HEK293 (cell line): Measurements from ENCODE around the gene PARP11.

Experiments
- CTCF ChIA-PET: fragments of 350-600 bp; formaldehyde crosslinking; extraction: SDS; loops from one replicate; lab custom pipeline; 2021; ENCODE audit warnings: antibody characterized with exemption; lab: Yijun Ruan, JAX
- POLR2A ChIA-PET: fragments of 300-600 bp; formaldehyde crosslinking; extraction: SDS; loops from one replicate; lab custom pipeline; 2020; ENCODE audit warnings: antibody characterized with exemption, inconsistent platforms; lab: Yijun Ruan, JAX
- H3K27ac ChIP-seq: fragments of 200-500 bp; sonication (Bioruptor generic); 2 replicates; pipeline ENCODE4 v1.5.1; 2014; ENCODE audit warnings: low read depth, low read length, control low read depth, inconsistent platforms; ENCODE audit errors: extremely low read depth
- H3K36me3 ChIP-seq, 2 experiments: fragments of 200-500 bp in 1 of 2; sonication (Bioruptor generic) in 1 of 2; 1 replicate in 1 of 2; 2 replicates in 1 of 2; pipeline ENCODE4 v1.5.1; 2014 to 2017; ENCODE audit warnings: inconsistent platforms in 2 of 2, low read length in 2 of 2; ENCODE audit not compliant: control insufficient read depth in 2 of 2, insufficient read depth in 1 of 2
- H3K4me1 ChIP-seq: fragments of 200-500 bp; sonication (Bioruptor generic); 2 replicates; pipeline ENCODE4 v1.5.1; 2014; ENCODE audit warnings: mild to moderate bottlenecking, low read length, inconsistent platforms; ENCODE audit not compliant: control insufficient read depth, insufficient read depth
- H3K4me3 ChIP-seq: 2 replicates; pipeline ENCODE4 v1.5.1; 2011; ENCODE audit warnings: low read depth, mild to moderate bottlenecking, control low read depth, low read length, moderate library complexity
- H3K9me3 ChIP-seq: fragments of 200-500 bp; sonication (Bioruptor generic); 2 replicates; pipeline ENCODE4 v1.5.1; 2014; ENCODE audit warnings: low read depth, low read length, inconsistent platforms; ENCODE audit not compliant: control insufficient read depth, insufficient read depth
- ATF2 ChIP-seq: fragments of 450-650 bp; formaldehyde crosslinking; IDR thresholded peaks from 2 replicates; pipeline ENCODE4 v1.5.1; 2016; ENCODE audit warnings: missing biosample characterization, missing genetic modification characterization, low read depth
- EGR2 ChIP-seq: fragments of 450-650 bp; formaldehyde crosslinking; IDR thresholded peaks from 2 replicates; pipeline ENCODE4 v1.5.1; 2016; ENCODE audit warnings: low read depth, missing biosample characterization, missing genetic modification characterization
- IKZF3 ChIP-seq: fragments of 450-650 bp; IDR thresholded peaks from 2 replicates; pipeline ENCODE4 v1.5.0; 2018; ENCODE audit warnings: missing biosample characterization, mild to moderate bottlenecking, missing genetic modification characterization, moderate library complexity
- OSR2 ChIP-seq: fragments of 450-650 bp; formaldehyde crosslinking; IDR thresholded peaks from 2 replicates; pipeline ENCODE4 v1.5.1; 2016; ENCODE audit warnings: missing biosample characterization, missing genetic modification characterization
- YY1 ChIP-seq: fragments of 450-650 bp; formaldehyde crosslinking; IDR thresholded peaks from 2 replicates; pipeline ENCODE4 v1.5.1; 2018; ENCODE audit warnings: missing biosample characterization, missing genetic modification characterization
- YY2 ChIP-seq: fragments of 450-650 bp; formaldehyde crosslinking; IDR thresholded peaks from 2 replicates; pipeline ENCODE4 v1.5.1; 2016; ENCODE audit warnings: missing biosample characterization, missing genetic modification characterization
- ZBTB17 ChIP-seq: fragments of 450-650 bp; formaldehyde crosslinking; IDR thresholded peaks from 2 replicates; pipeline ENCODE4 v1.5.1; 2016; ENCODE audit warnings: missing biosample characterization, missing genetic modification characterization
- ZBTB20 ChIP-seq: fragments of 450-650 bp; formaldehyde crosslinking; IDR thresholded peaks from 2 replicates; pipeline ENCODE4 v1.5.1; 2016; ENCODE audit warnings: missing biosample characterization, missing genetic modification characterization
- ZBTB26 ChIP-seq: fragments of 450-650 bp; formaldehyde crosslinking; optimal IDR thresholded peaks from 2 replicates; pipeline ENCODE3; 2016; ENCODE audit warnings: missing biosample characterization, mild to moderate bottlenecking, missing genetic modification characterization
- ZFP37 ChIP-seq: fragments of 450-650 bp; formaldehyde crosslinking; IDR thresholded peaks from 2 replicates; pipeline ENCODE4 v1.5.1; 2016; ENCODE audit warnings: missing biosample characterization, missing genetic modification characterization
- ZNF133 ChIP-seq: fragments of 450-650 bp; formaldehyde crosslinking; IDR thresholded peaks from 2 replicates; pipeline ENCODE4 v1.5.1; 2016; ENCODE audit warnings: missing biosample characterization, missing genetic modification characterization
- ZNF23 ChIP-seq: fragments of 450-650 bp; formaldehyde crosslinking; IDR thresholded peaks from 2 replicates; pipeline ENCODE4 v1.5.1; 2016; ENCODE audit warnings: missing biosample characterization, missing genetic modification characterization, borderline replicate concordance
- ZNF280C ChIP-seq: fragments of 450-650 bp; formaldehyde crosslinking; IDR thresholded peaks from 2 replicates; pipeline ENCODE4 v1.5.1; 2016; ENCODE audit warnings: missing biosample characterization, missing genetic modification characterization
- ZNF280D ChIP-seq: fragments of 450-650 bp; formaldehyde crosslinking; IDR thresholded peaks from 2 replicates; pipeline ENCODE4 v1.5.1; 2016; ENCODE audit warnings: missing biosample characterization, missing genetic modification characterization
- ZNF488 ChIP-seq: fragments of 450-650 bp; formaldehyde crosslinking; IDR thresholded peaks from 2 replicates; pipeline ENCODE4 v1.5.1; 2016; ENCODE audit warnings: missing biosample characterization, missing genetic modification characterization
- ZNF510 ChIP-seq: fragments of 450-650 bp; formaldehyde crosslinking; IDR thresholded peaks from 2 replicates; pipeline ENCODE4 v1.5.1; 2018; ENCODE audit warnings: mild to moderate bottlenecking, missing genetic modification characterization, missing biosample characterization; ENCODE audit not compliant: insufficient replicate concordance
- ZNF514 ChIP-seq: fragments of 450-650 bp; formaldehyde crosslinking; IDR thresholded peaks from 2 replicates; pipeline ENCODE4 v1.5.1; 2016; ENCODE audit warnings: missing biosample characterization, missing genetic modification characterization
- ZNF555 ChIP-seq: fragments of 450-650 bp; formaldehyde crosslinking; conservative IDR thresholded peaks from 2 replicates; pipeline ENCODE4 v1.5.1; 2017; ENCODE audit warnings: missing biosample characterization, mild to moderate bottlenecking, missing genetic modification characterization, inconsistent platforms
- ZNF558 ChIP-seq: fragments of 450-650 bp; formaldehyde crosslinking; IDR thresholded peaks from 2 replicates; pipeline ENCODE4 v1.5.1; 2016; ENCODE audit warnings: missing biosample characterization, missing genetic modification characterization
- ZNF561 ChIP-seq: fragments of 450-650 bp; IDR thresholded peaks from 2 replicates; pipeline ENCODE4 v1.5.1; 2018; ENCODE audit warnings: missing biosample characterization, missing genetic modification characterization, borderline replicate concordance
- ZNF626 ChIP-seq: fragments of 450-650 bp; sonication (Bioruptor Pico); formaldehyde crosslinking; IDR thresholded peaks from 2 replicates; pipeline ENCODE4 v1.5.1; 2018; ENCODE audit warnings: missing biosample characterization, missing genetic modification characterization, inconsistent platforms
- ZNF837 ChIP-seq: fragments of 450-650 bp; formaldehyde crosslinking; IDR thresholded peaks from 2 replicates; pipeline ENCODE4 v1.5.1; 2016; ENCODE audit warnings: missing biosample characterization, missing genetic modification characterization

The PARP11 gene

GRCh38 chr12:3905664-3906063 is 32.5 kb upstream of the PARP11 start (continued):
- no peak for TF ChIP-seq ZFP37 (tag by site-specific recombination)
- TF ChIP-seq ZNF555 (tag by site-specific recombination) = no peak
- TF ChIP-seq ZNF510 = no peak

- no peaks in the 10 kb centered on the region for H3K36me3 ChIP-seq
- POLR2A ChIA-PET = no interaction called here
- no peaks in the 10 kb centered on the region for H3K4me1 ChIP-seq
- TF ChIP-seq ZBTB26 (tag by site-specific recombination) (no peak), EGR2 (tag by site-specific recombination) (no peak)
- no peak overlapping the region for H3K4me3 ChIP-seq
- no peaks in the 10 kb centered on the region for H3K9me3 ChIP-seq
- CTCF ChIA-PET = interaction anchor here (0.7 to 1.6 kb wide), 2 partner anchors 9 to 22 kb away, joined by 3 to 4 read pairs; no protein-coding TSS in a partner anchor
- H3K27ac ChIP-seq = no peak overlapping the region
These were observed 31.8 kb upstream of the PARP11 start for GRCh38 chr12:3904999-3905398.

GRCh38 chr12:3902921-3903320 is 29.7 kb upstream of the PARP11 start:
- H3K9me3 ChIP-seq = no peaks in the 10 kb centered on the region
- CTCF ChIA-PET = no interaction called here
- no peak overlapping the region for H3K27ac ChIP-seq
- H3K4me1 ChIP-seq = no peaks in the 10 kb centered on the region
- POLR2A ChIA-PET = no interaction called here
- H3K4me3 ChIP-seq = no peak overlapping the region
- TF ChIP-seq ZBTB20 (tag by site-specific recombination) (no peak), ZBTB26 (tag by site-specific recombination) (no peak), ZNF561 (tag by site-specific recombination) (no peak), ZNF626 (tag by site-specific recombination) (no peak), ZNF133 (tag by site-specific recombination) (no peak), ATF2 (tag by site-specific recombination) (no peak), ZBTB17 (tag by site-specific recombination) (no peak), ZNF514 (tag by site-specific recombination) (no peak), ZNF558 (tag by site-specific recombination) (no peak), IKZF3 (tag by site-specific recombination) (no peak), ZNF488 (tag by site-specific recombination) (no peak), ZNF837 (tag by site-specific recombination) (no peak), ZNF23 (tag by site-specific recombination) (no peak), ZNF280D (tag by site-specific recombination) (no peak), YY2 (tag by site-specific recombination) (no peak), YY1 (tag by site-specific recombination) (no peak), OSR2 (tag by site-specific recombination) (no peak), ZNF280C (tag by site-specific recombination) (no peak)
- no peaks in the 10 kb centered on the region for H3K36me3 ChIP-seq
